Endothelial cell of umbilical vein (primary cell): ENCODE results near the gene CD247.

ENCODE experiments used
- CTCF ChIP-seq, 2 donors: IDR thresholded peaks; 1 replicate in 1 of 2; 2 replicates in 1 of 2; pipeline ENCODE4 v1.5.1; 2011; ENCODE audit warnings: low read length in 2 of 2, mild to moderate bottlenecking in 2 of 2, moderate library complexity in 2 of 2, control low read depth in 1 of 2, inconsistent platforms in 1 of 2, low read depth in 1 of 2; ENCODE audit not compliant: insufficient read depth in 1 of 2; ENCODE audit errors: extremely low read depth in 1 of 2
- FOS ChIP-seq: IDR thresholded peaks from 2 replicates; pipeline ENCODE4 v1.6.1; 2011; ENCODE audit warnings: mild to moderate bottlenecking, low read length, moderate library complexity, borderline replicate concordance; ENCODE audit not compliant: insufficient read depth
- POLR2A ChIP-seq: IDR thresholded peaks from 2 replicates; pipeline ENCODE4 v1.6.1; 2012; ENCODE audit warnings: low read depth, mild to moderate bottlenecking, control low read depth, low read length
- POLR2AphosphoS5 ChIP-seq: IDR thresholded peaks from 2 replicates; pipeline ENCODE4 v1.6.1; 2012; ENCODE audit warnings: low read depth, mild to moderate bottlenecking, control low read depth, low read length, moderate library complexity; ENCODE audit not compliant: insufficient read depth

GRCh38 chr1:167428395-167428794 is 89.9 kb downstream of the CD247 start:
- no peak for TF ChIP-seq CTCF (IDR thresholded peaks at IDR 0.05; ENCODE audit: extremely low read depth in 1 of 2, insufficient read depth in 1 of 2, low read depth in 1 of 2, low read length in 2 of 2)
- no peak for TF ChIP-seq POLR2A
- TF ChIP-seq POLR2AphosphoS5 = no peak
- TF ChIP-seq FOS = no peak
